NCI-H1092 (cell line): ENCODE measurements around the gene DPP7.
A peak's percentile ranks its signal among the peaks of the same experiment; 100 is the strongest.

Experiments used
- DNase-seq: peaks from one replicate; lab custom pipeline; 2025; lab: John Stamatoyannopoulos, UW

DPP7 gene

DNA sequence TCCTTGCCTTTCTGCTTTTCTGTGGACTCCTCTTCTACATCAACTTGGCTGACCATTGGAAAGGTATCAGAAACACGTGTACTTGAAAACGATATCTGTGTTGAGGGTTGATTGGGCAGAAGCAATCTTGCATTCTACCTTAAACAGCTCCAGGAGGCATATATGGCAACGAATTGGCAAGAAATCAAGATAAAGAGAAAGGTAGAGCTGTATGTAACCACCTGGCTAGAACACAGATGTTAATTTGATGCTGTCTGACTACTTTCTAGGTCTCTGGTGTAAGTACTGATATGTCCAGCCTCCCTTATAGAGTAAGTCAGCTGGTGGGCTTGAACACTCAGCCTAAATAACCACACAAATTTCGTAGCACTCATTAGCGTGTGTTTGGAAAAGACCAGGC lies 26.4 kb downstream of the DPP7 start:
- DNase-seq: no peak

DNA sequence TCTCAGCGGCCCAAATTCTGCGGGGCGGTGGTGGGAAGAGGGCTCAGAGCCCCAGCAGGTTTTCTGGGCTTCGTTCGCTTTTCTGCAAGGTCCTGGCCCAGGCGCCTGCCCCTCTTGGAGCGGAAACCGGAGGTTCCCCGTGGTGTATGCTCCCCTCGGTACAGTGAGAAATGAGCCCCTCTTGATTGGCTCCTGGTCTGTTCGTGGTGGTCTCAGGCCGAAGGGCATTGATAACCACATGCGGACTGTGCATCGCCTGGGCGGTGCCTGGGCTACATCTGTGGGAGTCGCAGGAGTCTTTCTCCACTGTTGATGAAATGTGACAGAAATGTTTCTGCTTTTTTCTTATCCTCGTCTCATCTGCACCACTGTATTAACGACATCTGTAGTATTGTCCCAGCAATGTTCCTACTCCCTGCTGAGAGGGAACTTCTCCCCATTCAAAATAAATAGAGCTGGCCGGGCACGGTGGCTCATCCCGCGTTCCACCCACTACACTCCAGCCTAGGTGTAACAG lies 27.1 kb downstream of the DPP7 start:
- no peak for DNase-seq

GRCh38 chr9:137086531-137087408 lies 27.8 kb downstream of the DPP7 start, which contains the start of gene MAN1B1:
TSS of gene MAN1B1 (plus strand) at chr9:137086985. CDS start at chr9:137087000, 15 bp downstream.
- peak; percentile 98 for DNase-seq

DNA sequence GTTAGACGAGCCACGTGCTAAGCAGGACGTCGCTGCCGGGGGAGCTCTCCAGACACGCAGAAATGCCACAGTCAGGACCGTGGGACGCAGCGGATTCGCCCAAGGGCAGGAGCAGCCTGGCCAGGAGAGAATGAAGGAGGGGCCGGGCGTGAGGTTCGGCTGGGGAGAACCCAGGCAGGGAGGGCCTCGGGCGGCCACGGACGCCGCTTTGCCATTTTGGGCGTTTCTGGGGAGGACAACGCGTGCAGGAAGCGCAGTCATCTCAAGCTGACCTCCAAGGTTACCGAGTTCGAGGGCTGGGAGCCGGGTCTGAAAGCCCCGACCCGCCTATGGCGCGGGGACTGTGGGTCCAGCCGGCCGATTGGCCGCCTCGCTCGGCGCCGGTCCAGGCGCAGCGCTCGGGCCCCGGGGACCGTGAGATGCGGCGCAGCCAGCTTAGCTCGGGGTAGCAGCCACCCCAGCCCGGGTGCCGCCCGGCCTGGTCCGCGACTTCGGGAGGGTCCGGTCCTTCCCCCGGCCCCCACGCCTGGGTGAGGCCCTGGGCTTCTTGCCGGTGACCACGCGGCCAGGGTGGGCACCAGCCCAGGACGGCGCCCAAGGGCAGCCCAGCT lies 28.5 kb downstream of the DPP7 start:
- no peak for DNase-seq

DNA sequence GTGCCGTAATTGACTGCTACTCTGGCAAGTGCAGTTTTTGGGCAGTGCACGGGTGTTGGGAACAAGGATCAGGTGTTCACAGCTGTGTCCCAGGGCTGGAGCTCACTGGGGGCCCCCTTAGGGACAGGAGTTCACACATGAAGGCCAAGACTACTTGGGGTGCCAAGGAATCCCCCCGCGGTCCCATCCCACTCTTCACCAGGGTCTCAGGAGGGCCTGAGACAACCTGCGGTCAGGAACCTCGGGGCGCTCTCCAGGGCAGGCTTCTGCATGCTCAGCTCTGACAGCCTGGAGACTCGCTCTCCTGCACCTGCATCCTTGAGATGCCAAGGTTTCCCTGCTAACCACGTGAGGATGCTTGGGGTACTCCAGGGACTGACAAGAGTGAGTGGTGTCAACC lies 30.0 kb downstream of the DPP7 start:
- DNase-seq: no peak

GRCh38 chr9:137083394-137084004 lies 31.0 kb downstream of the DPP7 start:
- no peak for DNase-seq

DNA sequence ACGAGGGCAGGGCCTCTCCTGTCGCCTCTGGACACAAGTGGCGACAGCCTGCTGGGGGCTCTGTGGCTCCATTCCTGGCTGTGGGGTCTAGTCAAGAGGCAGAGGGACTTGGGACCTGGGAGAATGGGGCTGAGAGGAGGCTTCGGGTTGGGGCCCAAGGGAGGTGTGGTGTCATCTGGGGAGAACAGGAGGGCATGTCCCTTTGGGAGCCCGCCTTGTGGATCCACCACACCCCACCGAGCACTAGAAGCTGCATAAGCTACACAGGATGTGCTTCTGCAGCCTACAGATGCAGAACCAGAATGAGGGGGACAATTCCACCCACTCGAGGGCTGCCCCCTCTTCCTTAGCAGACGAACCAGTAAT lies 31.6 kb downstream of the DPP7 start:
- DNase-seq: no peak

- DNase-seq: no peak
Measured at GRCh38 chr9:137082222-137082924, 32.2 kb downstream of the DPP7 start.

GRCh38 chr9:137080260-137081122 lies 34.0 kb downstream of the DPP7 start:
- no peak for DNase-seq

- DNase-seq: no peak
Measured at GRCh38 chr9:137079401-137079787, 35.1 kb downstream of the DPP7 start.

- no peak for DNase-seq
Measured at GRCh38 chr9:137078701-137079400, 35.7 kb downstream of the DPP7 start.

DNA sequence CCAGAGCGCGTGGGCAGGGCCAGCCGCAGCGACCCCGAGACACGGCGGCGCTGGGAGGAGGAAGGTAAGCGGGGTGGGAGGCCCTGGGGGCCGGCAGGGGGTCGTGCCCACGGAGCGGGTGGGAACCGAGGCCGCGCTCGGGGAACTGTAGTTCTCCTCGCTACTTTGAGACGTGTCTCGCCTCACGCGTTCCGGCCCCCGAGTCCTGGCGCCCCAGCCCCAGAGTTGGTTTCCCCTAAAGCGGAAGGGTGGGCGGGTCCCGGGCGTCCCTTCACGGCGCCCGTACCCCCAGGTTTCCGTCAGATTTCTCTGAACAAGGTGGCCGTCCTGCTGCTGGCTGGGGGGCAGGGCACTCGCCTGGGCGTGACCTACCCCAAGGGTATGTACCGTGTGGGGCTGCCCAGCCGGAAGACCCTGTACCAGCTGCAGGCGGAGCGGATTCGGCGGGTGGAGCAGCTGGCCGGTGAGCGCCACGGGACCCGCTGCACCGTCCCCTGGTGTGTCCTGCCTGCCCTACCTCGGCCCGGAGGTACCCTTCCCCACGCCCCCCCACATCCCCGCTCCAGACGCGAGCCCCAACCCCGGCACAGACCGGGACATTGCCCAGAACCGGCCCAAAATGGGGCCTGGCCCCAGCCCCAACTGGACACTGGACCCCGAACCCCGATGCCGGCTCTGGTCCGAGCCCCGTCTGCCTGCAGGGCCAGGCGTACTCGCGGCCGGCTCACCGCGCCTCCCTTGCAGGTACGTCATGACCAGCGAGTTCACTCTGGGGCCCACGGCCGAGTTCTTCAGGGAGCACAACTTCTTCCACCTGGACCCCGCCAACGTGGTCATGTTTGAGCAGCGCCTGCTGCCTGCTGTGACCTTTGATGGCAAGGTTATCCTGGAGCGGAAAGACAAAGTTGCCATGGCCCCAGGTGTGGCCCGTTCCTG lies 36.5 kb downstream of the DPP7 start:
- DNase-seq: no peak

DNA sequence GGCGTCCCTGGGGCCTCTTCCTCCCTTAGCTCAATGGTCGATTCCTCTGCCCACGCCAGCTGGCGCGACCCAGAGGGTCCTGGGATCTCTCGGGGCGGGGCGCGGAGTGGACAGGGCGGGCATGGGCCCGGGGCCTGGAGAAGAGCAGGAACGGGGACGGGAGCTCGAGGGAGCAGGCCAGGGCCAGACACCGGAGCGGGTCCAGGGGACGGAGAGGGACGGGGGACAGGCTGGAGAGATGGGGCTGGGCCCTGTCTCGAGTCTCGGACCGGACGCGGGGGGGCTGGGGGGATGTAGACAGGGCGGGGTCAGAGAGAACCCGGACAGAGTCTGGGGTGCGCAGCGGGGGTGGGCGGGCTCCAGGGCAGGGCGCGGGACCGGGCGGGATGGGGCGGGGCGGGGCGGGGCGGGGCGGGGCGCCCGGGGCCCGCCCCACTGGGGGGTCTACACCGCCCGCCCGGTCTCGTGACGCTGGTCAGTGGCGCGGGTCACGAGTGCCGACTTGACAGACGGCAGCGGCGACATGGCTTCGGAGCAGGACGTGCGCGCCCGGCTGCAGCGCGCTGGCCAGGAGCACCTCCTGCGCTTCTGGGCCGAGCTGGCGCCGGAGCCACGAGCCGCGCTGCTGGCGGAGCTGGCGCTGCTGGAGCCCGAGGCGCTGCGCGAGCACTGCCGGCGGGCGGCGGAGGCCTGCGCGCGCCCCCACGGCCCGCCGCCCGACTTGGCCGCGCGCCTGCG lies 37.4 kb downstream of the DPP7 start, which contains the start of gene UAP1L1:
Gene UAP1L1 (plus strand): TSS at position 508 of the 738 bp plus-strand sequence. CDS start 16 bp downstream, at position 524.
- DNase-seq: no peak

- no peak for DNase-seq
Measured at GRCh38 chr9:137076636-137077009, 37.9 kb downstream of the DPP7 start.

DNA sequence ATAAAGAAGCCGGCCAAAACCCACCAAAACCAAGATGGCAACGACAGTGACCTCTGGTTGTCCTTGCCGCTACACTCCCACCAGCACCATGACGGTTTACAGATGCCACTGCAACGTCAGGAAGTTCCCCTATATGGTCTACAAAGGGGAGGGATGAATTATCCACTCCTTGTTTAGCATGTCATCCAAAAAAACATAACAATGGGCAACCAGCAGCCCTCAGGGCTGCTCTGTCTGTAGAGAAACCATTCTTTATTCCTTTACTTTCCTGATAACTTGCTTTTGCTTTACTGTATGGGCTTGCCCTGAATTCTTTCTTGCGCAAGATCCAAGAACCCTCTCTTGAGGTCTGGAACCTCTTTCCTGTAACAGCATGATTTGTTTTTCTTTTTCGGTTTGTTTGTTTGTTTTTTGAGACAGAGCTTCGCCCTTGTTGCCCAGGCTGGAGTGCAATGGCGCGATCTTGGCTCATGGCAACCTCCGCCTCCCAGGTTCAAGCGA lies 39.2 kb downstream of the DPP7 start:
- DNase-seq: no peak

- no peak for DNase-seq
Measured at GRCh38 chr9:137074657-137075274, 39.8 kb downstream of the DPP7 start.

DNA sequence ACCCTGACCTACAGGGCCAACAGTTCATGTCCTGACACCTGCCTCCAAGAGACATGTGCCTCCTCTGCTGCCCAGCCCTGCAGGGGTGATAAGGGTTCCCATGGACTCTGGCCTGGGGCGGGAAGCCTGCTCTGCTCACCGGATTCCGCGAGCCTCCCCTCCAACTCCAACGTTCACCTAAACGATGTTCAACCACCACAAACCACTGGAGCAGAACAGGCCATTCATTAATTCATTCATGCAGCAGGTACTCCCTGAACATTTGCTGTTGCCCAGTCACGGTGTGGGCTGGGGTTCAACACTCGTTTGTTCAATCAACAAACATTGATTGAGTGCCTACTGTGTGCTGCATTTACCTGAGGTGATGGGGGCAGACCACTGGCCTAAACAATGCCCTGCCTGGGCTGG lies 40.5 kb downstream of the DPP7 start:
- DNase-seq: no peak

DNA sequence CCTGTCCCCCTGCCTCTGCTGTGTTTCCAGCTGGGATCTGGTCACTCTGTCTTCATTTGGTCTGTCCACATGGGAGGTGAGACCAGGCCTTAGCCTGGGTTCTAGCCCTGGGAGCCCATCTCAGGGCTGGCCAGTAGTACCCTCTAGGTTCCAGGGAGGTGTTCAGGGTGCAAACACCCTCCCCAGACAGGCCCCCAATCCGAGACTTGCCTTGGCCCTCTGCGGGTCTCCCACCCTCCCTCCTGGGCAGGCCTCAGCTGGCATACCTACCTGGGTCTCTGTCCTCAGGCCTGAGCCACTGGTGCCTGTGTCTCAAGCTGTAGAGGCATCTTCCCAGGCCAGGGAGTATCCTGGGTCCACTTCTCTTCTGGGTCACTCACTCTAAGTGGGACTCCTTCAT lies 43.3 kb downstream of the DPP7 start:
- no peak for DNase-seq
